Loucy (cell line): ENCODE results near the gene GRIP2.
A peak's percentile ranks its signal among the peaks of the same experiment; 100 is the strongest.

Experiments used
- H2AFZ ChIP-seq: fragments of 200-600 bp; sonication (generic); 2 replicates; pipeline ENCODE4 v1.6.0; 2016; ENCODE audit warnings: antibody characterized with exemption, mild to moderate bottlenecking, low read length, moderate library complexity
- H3F3A ChIP-seq: fragments of 200-600 bp; 2 replicates; pipeline ENCODE4 v1.6.0; 2016; ENCODE audit warnings: antibody characterized with exemption, low read depth, mild to moderate bottlenecking
- H3K27me3 ChIP-seq: fragments of 200-600 bp; sonication (generic); 2 replicates; pipeline ENCODE4 v1.6.1; 2014; ENCODE audit warnings: low read length, mild to moderate bottlenecking; ENCODE audit not compliant: insufficient read depth, poor library complexity, severe bottlenecking
- H3K36me3 ChIP-seq: fragments of 200-600 bp; sonication (generic); 2 replicates; pipeline ENCODE4 v1.6.1; 2016; ENCODE audit warnings: low read length; ENCODE audit not compliant: insufficient read depth
- H3K4me1 ChIP-seq: fragments of 200-600 bp; sonication (generic); 2 replicates; pipeline ENCODE4 v1.5.1; 2014; ENCODE audit warnings: low read length, mild to moderate bottlenecking; ENCODE audit not compliant: insufficient read depth, poor library complexity, severe bottlenecking
- H3K4me2 ChIP-seq: fragments of 200-600 bp; sonication (generic); 2 replicates; pipeline ENCODE4 v1.6.0; 2014; ENCODE audit warnings: antibody characterized with exemption, low read length, low read depth, mild to moderate bottlenecking; ENCODE audit not compliant: poor library complexity, severe bottlenecking
- H3K4me3 ChIP-seq: fragments of 200-600 bp; sonication (generic); 2 replicates; pipeline ENCODE4 v1.5.1; 2014; ENCODE audit warnings: low read length, mild to moderate bottlenecking, mixed read lengths; ENCODE audit not compliant: poor library complexity, severe bottlenecking
- H3K79me2 ChIP-seq: fragments of 200-600 bp; sonication (generic); 2 replicates; pipeline ENCODE4 v1.6.1; 2014; ENCODE audit warnings: low read length; ENCODE audit not compliant: insufficient read depth
- H3K9ac ChIP-seq: fragments of 200-600 bp; sonication (generic); 2 replicates; pipeline ENCODE4 v1.6.0; 2014; ENCODE audit warnings: mild to moderate bottlenecking, low read depth, low read length, moderate library complexity; ENCODE audit not compliant: poor library complexity, severe bottlenecking
- H3K9me2 ChIP-seq: fragments of 200-600 bp; sonication (generic); replicated peaks from 2 replicates; pipeline ENCODE4 v1.6.1; 2016; ENCODE audit warnings: low read depth, low read length, mixed read lengths
- H3K9me3 ChIP-seq: fragments of 200-600 bp; sonication (generic); 2 replicates; pipeline ENCODE4 v1.6.1; 2014; ENCODE audit warnings: mild to moderate bottlenecking, antibody characterized with exemption, low read length, low read depth; ENCODE audit not compliant: insufficient read depth
- H4K20me1 ChIP-seq: fragments of 200-600 bp; sonication (generic); 2 replicates; pipeline ENCODE4 v1.6.0; 2014; ENCODE audit warnings: antibody characterized with exemption, low read length, mild to moderate bottlenecking; ENCODE audit not compliant: insufficient read depth, poor library complexity, severe bottlenecking
- CTCF ChIP-seq: fragments of 200-600 bp; sonication (generic); conservative IDR thresholded peaks from 2 replicates; pipeline ENCODE4 v1.5.1; 2014; ENCODE audit warnings: mild to moderate bottlenecking, antibody characterized with exemption, low read length
- EZH2phosphoT487 ChIP-seq: fragments of 200-600 bp; IDR thresholded peaks from 2 replicates; pipeline ENCODE4 v1.6.1; 2018; ENCODE audit warnings: antibody characterized with exemption, mild to moderate bottlenecking, moderate library complexity, borderline replicate concordance

GRIP2 gene

GRCh38 chr3:14509796-14510100 lies 30.4 kb downstream of the GRIP2 start:
- Histone ChIP-seq H3K4me3 (no peak overlapping the region), H3K27me3 (no peaks in the 10 kb centered on the region), H3K9ac (no peak overlapping the region), H3K9me3 (no peaks in the 10 kb centered on the region), H3F3A (no peaks in the 10 kb centered on the region), H3K79me2 (no peaks in the 10 kb centered on the region), H3K4me2 (no peak overlapping the region), H3K36me3 (no peaks in the 10 kb centered on the region), H3K4me1 (no peaks in the 10 kb centered on the region), H3K9me2 (no peaks in the 10 kb centered on the region), H2AFZ (no peak overlapping the region), H4K20me1 (no peaks in the 10 kb centered on the region)
- TF ChIP-seq EZH2phosphoT487 (no peak), CTCF (no peak)

GRCh38 chr3:14508966-14509795 lies 31.0 kb downstream of the GRIP2 start:
- no peaks in the 10 kb centered on the region for H3K9me2 ChIP-seq
- no peaks in the 10 kb centered on the region for H3K79me2 ChIP-seq
- no peak overlapping the region for H3K4me3 ChIP-seq
- TF ChIP-seq EZH2phosphoT487 (no peak), CTCF (peak; percentile 76)
- no peaks in the 10 kb centered on the region for H3K36me3 ChIP-seq
- H2AFZ ChIP-seq = peak overlapping the region; percentile 48
- no peak overlapping the region for H3K9ac ChIP-seq
- no peak overlapping the region for H3K4me2 ChIP-seq
- no peaks in the 10 kb centered on the region for H4K20me1 ChIP-seq
- no peaks in the 10 kb centered on the region for H3K9me3 ChIP-seq
- no peaks in the 10 kb centered on the region for H3K27me3 ChIP-seq
- no peaks in the 10 kb centered on the region for H3F3A ChIP-seq
- H3K4me1 ChIP-seq = no peaks in the 10 kb centered on the region

GRCh38 chr3:14508505-14508819 lies 31.7 kb downstream of the GRIP2 start:
- no peaks in the 10 kb centered on the region for H3K27me3 ChIP-seq
- H3K4me3 ChIP-seq = no peak overlapping the region
- H3K4me1 ChIP-seq = no peaks in the 10 kb centered on the region
- no peaks in the 10 kb centered on the region for H3F3A ChIP-seq
- H3K79me2 ChIP-seq = no peaks in the 10 kb centered on the region
- H3K4me2 ChIP-seq = no peak overlapping the region
- H3K36me3 ChIP-seq = no peaks in the 10 kb centered on the region
- no peaks in the 10 kb centered on the region for H4K20me1 ChIP-seq
- no peaks in the 10 kb centered on the region for H3K9me3 ChIP-seq
- no peak overlapping the region for H2AFZ ChIP-seq
- no peak for TF ChIP-seq EZH2phosphoT487
- TF ChIP-seq CTCF = no peak
- no peak overlapping the region for H3K9ac ChIP-seq
- no peaks in the 10 kb centered on the region for H3K9me2 ChIP-seq
